ENCODE measurements around the gene ENTPD1. TPM values are rescaled to one million over a fixed set of nuclear protein-coding genes. Genes with fewer than 3 reads are reported as not detected.

The ENTPD1 gene
- total and polyA plus RNA-seq, 9 of the 15 experiments (the other 6 are each of a cell fraction or from before 2014, with no cell fraction given) = 0.07 to 1.5 (median 0.37) TPM

- Histone ChIP-seq H3K4me1 (replicated peaks in 1 of 2; ENCODE audit: control insufficient read depth in 2 of 2, insufficient read depth in 2 of 2, low read length in 2 of 2) (no peaks in the 10 kb centered on the region), H3K9me3 (replicated peaks; ENCODE audit: control insufficient read depth, insufficient read depth, low read depth, low read length) (no peaks in the 10 kb centered on the region), H3K9me1 (ENCODE audit: control insufficient read depth, insufficient read depth, low read length) (no peaks in the 10 kb centered on the region), H3K27me3 (ENCODE audit: control insufficient read depth in 2 of 2, insufficient read depth in 2 of 2, low read length in 2 of 2) (no peaks in the 10 kb centered on the region), H3K27ac (ENCODE audit: extremely low read depth, low read depth, low read length) (no peak overlapping the region), H3K36me3 (ENCODE audit: control insufficient read depth, insufficient read depth, low read length) (no peaks in the 10 kb centered on the region), H3K79me2 (ENCODE audit: control insufficient read depth, insufficient read depth, low read length) (no peaks in the 10 kb centered on the region), H3K4me2 (ENCODE audit: insufficient read depth, low read length) (no peak overlapping the region), H4K20me1 (replicated peaks; ENCODE audit: control insufficient read depth, insufficient read depth, low read length) (no peaks in the 10 kb centered on the region), H2AFZ (ENCODE audit: low read depth, low read length) (no peak overlapping the region), H3K9ac (ENCODE audit: insufficient read depth in 1 of 2, low read depth in 2 of 2, low read length in 2 of 2) (no peak overlapping the region), H3K4me3 (no peak overlapping the region)
- FAIRE-seq = no peak
- no peak for DNase-seq (ENCODE audit: extremely low read depth in 1 of 4, low spot score in 3 of 4)
- no peak for ATAC-seq
- ChIA-PET CTCF (ENCODE audit: low intra/inter-chr PET ratio) (no interaction called here), POLR2A (interaction anchor here (0.6 kb wide), 1 partner anchor 16 kb away, joined by 4 read pairs; no protein-coding TSS in a partner anchor)
- in situ Hi-C loops (cut with MboI) (no loop called here), intact Hi-C loops (cut with micrococcal nuclease) (loop anchor here (5.0 kb wide), 2 partner anchors 50 to 100 kb away; partner anchors contain the start of gene TCTN3)
- no TSS peak for BruUV-seq (replicated peaks)
- 15% methylated on average over 2 of the region's 3 CpGs for WGBS (ENCODE audit: insufficient coverage, low coverage, missing lambda C conversion rate)
- TF ChIP-seq THAP7 (CRISPR knock-in tag; IDR thresholded peaks at IDR 0.05) (no peak), NR4A1 (CRISPR knock-in tag; IDR thresholded peaks at IDR 0.05) (no peak), NR4A1 (tag; IDR thresholded peaks at IDR 0.05) (no peak), FOXK1 (CRISPR knock-in tag; IDR thresholded peaks at IDR 0.05; ENCODE audit: borderline replicate concordance) (no peak), COPS2 (conservative IDR thresholded peaks at IDR 0.05) (no peak), STAT6 (CRISPR knock-in tag; IDR thresholded peaks at IDR 0.05) (no peak), NFIC (IDR thresholded peaks at IDR 0.05) (no peak), TEAD1 (CRISPR knock-in tag; IDR thresholded peaks at IDR 0.05) (no peak), HOMEZ (CRISPR knock-in tag; IDR thresholded peaks at IDR 0.05) (no peak)
These were observed 13.5 kb upstream of the ENTPD1 start for GRCh38 chr10:95742485-95742884.

Measured in K562 (cell line).